Measurements from ENCODE around the gene SNRPD3. TPM values are rescaled to one million over a fixed set of nuclear protein-coding genes. Genes with fewer than 3 reads are reported as not detected.

SNRPD3 gene
- total RNA-seq, 4 donors from 2014 or later = 107 to 176 (median 152) TPM

- no peaks in the 10 kb centered on the region for H3K36me3 ChIP-seq
These were observed 39.5 kb upstream of the SNRPD3 start for GRCh38 chr22:24516301-24516737.

GRCh38 chr22:24517446-24517845 is 38.4 kb upstream of the SNRPD3 start:
- DNase-seq = no peak
- no peak overlapping the region for H3K27ac ChIP-seq
- intact Hi-C loops (cut with DNase I) = loop anchor here (5.0 kb wide), 1 partner anchor 95 kb away; no protein-coding TSS in a partner anchor
- H3K36me3 ChIP-seq = no peaks in the 10 kb centered on the region
- H3K9me3 ChIP-seq = no peaks in the 10 kb centered on the region
- 100% methylated on average over 1 of the region's 2 CpGs for WGBS, 2 donors
- H3K4me1 ChIP-seq = peaks cover 0 to 24% (median 5%) of the 10 kb centered on the region in 3 donors
- TF ChIP-seq CTCF (IDR thresholded peaks at IDR 0.05) = no peak
- TF ChIP-seq POLR2A (IDR thresholded peaks at IDR 0.05) = no peak
- H3K4me3 ChIP-seq = no peak overlapping the region
- H3K27me3 ChIP-seq = peaks cover 0 to 31% (median 0%) of the 10 kb centered on the region in 4 donors

More at GRCh38 chr22:24516301-24516737, 39.5 kb upstream of the SNRPD3 start:
- Histone ChIP-seq H3K27me3 (peaks cover 0 to 31% (median 0%) of the 10 kb centered on the region in 4 donors), H3K27ac (no peak overlapping the region), H3K4me3 (no peak overlapping the region), H3K4me1 (peaks cover 0 to 25% (median 5%) of the 10 kb centered on the region in 3 donors), H3K9me3 (no peaks in the 10 kb centered on the region)
- TF ChIP-seq POLR2A (IDR thresholded peaks at IDR 0.05) (no peak), CTCF (IDR thresholded peaks at IDR 0.05) (no peak)
- intact Hi-C loops (cut with DNase I) = loop anchor here (5.0 kb wide), 1 partner anchor 94 kb away; no protein-coding TSS in a partner anchor
- no peak for DNase-seq
- WGBS, 2 donors = 11 to 13% methylated on average over 3 of the region's 3 CpGs

GRCh38 chr22:24518228-24518627 is 37.6 kb upstream of the SNRPD3 start:
- H3K27ac ChIP-seq = no peak overlapping the region
- TF ChIP-seq POLR2A (IDR thresholded peaks at IDR 0.05) (no peak), CTCF (IDR thresholded peaks at IDR 0.05) (no peak)
- H3K4me1 ChIP-seq = peaks cover 0 to 24% (median 5%) of the 10 kb centered on the region in 3 donors
- no peaks in the 10 kb centered on the region for H3K9me3 ChIP-seq
- no peak overlapping the region for H3K4me3 ChIP-seq
- WGBS, 2 donors = 81 to 85% methylated on average over 3 of the region's 3 CpGs
- no peaks in the 10 kb centered on the region for H3K36me3 ChIP-seq
- peaks cover 0 to 28% (median 0%) of the 10 kb centered on the region in 4 donors for H3K27me3 ChIP-seq
- no peak for DNase-seq
- intact Hi-C loops (cut with DNase I) = loop anchor here (5.0 kb wide), 1 partner anchor 96 kb away; no protein-coding TSS in a partner anchor

GRCh38 chr22:24518771-24519485 is 36.9 kb upstream of the SNRPD3 start:
- peaks cover 0 to 27% (median 5%) of the 10 kb centered on the region in 3 donors for H3K4me1 ChIP-seq
- WGBS, 2 donors = 64 to 70% methylated on average over 8 of the region's 9 CpGs
- no peak for DNase-seq
- H3K4me3 ChIP-seq = no peak overlapping the region
- peaks cover 0 to 21% (median 0%) of the 10 kb centered on the region in 4 donors for H3K27me3 ChIP-seq
- TF ChIP-seq POLR2A (IDR thresholded peaks at IDR 0.05) = no peak
- no peak for TF ChIP-seq CTCF (IDR thresholded peaks at IDR 0.05)
- H3K9me3 ChIP-seq = no peaks in the 10 kb centered on the region
- H3K27ac ChIP-seq = no peak overlapping the region
- intact Hi-C loops (cut with DNase I) = loop anchor here (5.0 kb wide), 1 partner anchor 97 kb away; no protein-coding TSS in a partner anchor
- no peaks in the 10 kb centered on the region for H3K36me3 ChIP-seq

GRCh38 chr22:24519496-24519895 is 36.3 kb upstream of the SNRPD3 start:
- Histone ChIP-seq H3K27ac (no peak overlapping the region), H3K27me3 (peaks cover 0 to 16% (median 0%) of the 10 kb centered on the region in 4 donors), H3K36me3 (no peaks in the 10 kb centered on the region), H3K4me3 (no peak overlapping the region), H3K4me1 (peaks cover 0 to 28% (median 5%) of the 10 kb centered on the region in 3 donors), H3K9me3 (no peaks in the 10 kb centered on the region)
- intact Hi-C loops (cut with DNase I) = loop anchor here (5.0 kb wide), 1 partner anchor 97 kb away; no protein-coding TSS in a partner anchor
- WGBS, 2 donors = 71 to 87% methylated on average over 2 of the region's 5 CpGs
- no peak for TF ChIP-seq CTCF (IDR thresholded peaks at IDR 0.05)
- no peak for TF ChIP-seq POLR2A (IDR thresholded peaks at IDR 0.05)
- DNase-seq = no peak
